HepG2 (cell line): ENCODE results near the gene FRMD5. TPM values are rescaled to one million over a fixed set of nuclear protein-coding genes. Genes with fewer than 3 reads are reported as not detected.

ENCODE experiments used
- ATAC-seq: fragments of 200-7000 bp; cut with Tn5 transposase; 3 replicates; pipeline ENCODE4 v1.9.1; 2020; ENCODE audit warnings: mild to moderate bottlenecking, moderate library complexity
- BruUV-seq: library from RNA; stranded (reverse); fragments of 400-500 nt; replicated peaks from 2 replicates; lab custom pipeline; 2021; lab: Mats Ljungman, UMichigan
- CTCF ChIA-PET: fragments of 300-600 bp; formaldehyde crosslinking; extraction: SDS; loops from one replicate; lab custom pipeline; 2021; ENCODE audit warnings: low total read pairs, inconsistent platforms, low intra/inter-chr PET ratio; lab: Yijun Ruan, JAX
- POLR2A ChIA-PET: fragments of 350-600 bp; sonication (Branson Sonifier 250); formaldehyde crosslinking; loops from one replicate; lab custom pipeline; 2020; ENCODE audit warnings: antibody characterized with exemption, inconsistent platforms; lab: Yijun Ruan, JAX
- DNase-seq: peaks from one replicate; pipeline ENCODE4 v3.0.0-alpha.2; 2015; ENCODE audit warnings: low spot score
- FAIRE-seq: peaks from 3 replicates; lab custom pipeline; 2011; peaks lifted over from hg19 to GRCh38; lab: Jason Lieb, UNC
- H2AFZ ChIP-seq: one replicate; pipeline ENCODE4 v1.6.1; 2011; ENCODE audit warnings: low read length, inconsistent platforms
- H3K27ac ChIP-seq: fragments of 300-600 bp; 3 replicates; pipeline ENCODE4 v1.8.0; 2011; ENCODE audit warnings: mixed run types, mild to moderate bottlenecking, mixed read lengths, low read length, inconsistent platforms; ENCODE audit not compliant: insufficient read depth; ENCODE audit errors: extremely low read length
- H3K27me3 ChIP-seq, 2 experiments: fragments of 200-600 bp in 1 of 2; 2 replicates in 1 of 2; 3 replicates in 1 of 2; pipeline versions ENCODE4 v1.6.0 to v1.8.0; 2011; ENCODE audit warnings: low read length in 2 of 2, mild to moderate bottlenecking in 2 of 2, moderate library complexity in 2 of 2, inconsistent platforms in 1 of 2; ENCODE audit not compliant: insufficient read depth in 2 of 2, control insufficient read depth in 1 of 2
- H3K36me3 ChIP-seq, 2 experiments: fragments of 200-600 bp in 1 of 2; replicated peaks in 1 of 2; 2 replicates in 1 of 2; 3 replicates in 1 of 2; pipeline versions ENCODE4 v1.5.1 to v1.8.0; 2011; ENCODE audit warnings: low read length in 2 of 2, inconsistent platforms in 1 of 2; ENCODE audit not compliant: insufficient read depth in 2 of 2, control insufficient read depth in 1 of 2
- H3K4me1 ChIP-seq: 2 replicates; pipeline ENCODE4 v1.5.1; 2012; ENCODE audit warnings: low read length, inconsistent platforms; ENCODE audit not compliant: insufficient read depth
- H3K4me2 ChIP-seq: 2 replicates; pipeline ENCODE4 v1.6.0; 2011; ENCODE audit warnings: low read depth, low read length, inconsistent platforms
- H3K4me3 ChIP-seq, 3 experiments: fragments of 200-600 bp in 1 of 3; sonication (generic), shearing (Covaris generic) in 1 of 3; replicated peaks in 1 of 3; 2 replicates each; pipeline ENCODE4 v1.5.1; 2011 to 2016; ENCODE audit warnings: low read length in 3 of 3, inconsistent platforms in 2 of 3, low read depth in 2 of 3, mild to moderate bottlenecking in 2 of 3, control low read depth in 1 of 3, mixed read lengths in 1 of 3; ENCODE audit not compliant: insufficient read depth in 1 of 3
- H3K79me2 ChIP-seq: one replicate; pipeline ENCODE4 v1.6.1; 2011; ENCODE audit warnings: low read length, inconsistent platforms; ENCODE audit not compliant: insufficient read depth
- H3K9ac ChIP-seq: 2 replicates; pipeline ENCODE4 v1.6.0; 2011; ENCODE audit warnings: mild to moderate bottlenecking, low read depth, low read length, inconsistent platforms; ENCODE audit not compliant: insufficient read depth
- H3K9me3 ChIP-seq: 2 replicates; pipeline ENCODE4 v1.5.1; 2012; ENCODE audit warnings: mild to moderate bottlenecking, low read length
- H4K20me1 ChIP-seq: 2 replicates; pipeline ENCODE4 v1.6.0; 2011; ENCODE audit warnings: inconsistent platforms, mild to moderate bottlenecking, low read length, moderate library complexity; ENCODE audit not compliant: insufficient read depth
- ATF1 ChIP-seq: IDR thresholded peaks from 2 replicates; pipeline ENCODE4 v1.6.1; 2016; ENCODE audit warnings: mild to moderate bottlenecking, control low read depth
- GATAD1 ChIP-seq: IDR thresholded peaks from 2 replicates; pipeline ENCODE4 v1.6.1; 2016; ENCODE audit warnings: missing genetic modification reagents, missing compliant biosample characterization
- HNF4A ChIP-seq: sonication (generic); formaldehyde crosslinking; IDR thresholded peaks from 2 replicates; pipeline ENCODE4 v1.4.0; 2020; ENCODE audit warnings: missing genetic modification reagents
- SRY ChIP-seq: sonication (generic); formaldehyde crosslinking; IDR thresholded peaks from 2 replicates; pipeline ENCODE4 v1.8.0; 2022; ENCODE audit warnings: mild to moderate bottlenecking, missing genetic modification reagents
- TP53 ChIP-seq: sonication (generic); formaldehyde crosslinking; conservative IDR thresholded peaks from 2 replicates; pipeline ENCODE4 v1.4.0; 2020; ENCODE audit warnings: missing genetic modification reagents
- ZBTB7B ChIP-seq: sonication (generic); formaldehyde crosslinking; IDR thresholded peaks from 2 replicates; pipeline ENCODE4 v1.4.0; 2020; ENCODE audit warnings: missing genetic modification reagents
- ZNF17 ChIP-seq: sonication (generic); formaldehyde crosslinking; IDR thresholded peaks from 2 replicates; pipeline ENCODE4 v1.5.0; 2020; ENCODE audit warnings: mild to moderate bottlenecking, missing genetic modification reagents
- ZNF329 ChIP-seq: sonication (generic); formaldehyde crosslinking; IDR thresholded peaks from 2 replicates; pipeline ENCODE4 v1.9.0; 2021; ENCODE audit warnings: low read depth, mild to moderate bottlenecking, missing genetic modification reagents
- ZNF501 ChIP-seq: sonication (generic); formaldehyde crosslinking; IDR thresholded peaks from 2 replicates; pipeline ENCODE4 v1.5.1; 2020; ENCODE audit warnings: mild to moderate bottlenecking, moderate library complexity, missing genetic modification reagents
- ZNF660 ChIP-seq: sonication (generic); formaldehyde crosslinking; IDR thresholded peaks from 2 replicates; pipeline ENCODE4 v1.5.1; 2020; ENCODE audit warnings: mild to moderate bottlenecking, low read depth, missing genetic modification reagents, borderline replicate concordance
- WGBS: methylation state at CpG from one replicate; pipeline ENCODE4 v1.1.6; 2017; ENCODE audit warnings: low lambda C conversion rate; 5-methylcytosine and 5-hydroxymethylcytosine counted together
- in situ Hi-C: cut with HindIII; loops from 2 replicates; pipeline ENCODE4 v1.10.0; 2017; ENCODE audit warnings: low pct_unique_long_range_greater_than_20kb; ENCODE audit not compliant: extremely low pct_ligation_motif_present
- intact Hi-C: fragments of 100-400 bp; cut with micrococcal nuclease; formaldehyde crosslinking; loops from one replicate; pipeline ENCODE4 v1.10.0; 2022; ENCODE audit not compliant: unreplicated experiment
- polyA plus RNA-seq, 8 experiments: library from polyadenylated mRNA; depleted of rRNA in 3 of 8; stranded (reverse) in 7 of 8; unstranded in 1 of 8; fragments of >200 nt; fragmentation: Illumina TruSeq in 4 of 8; extraction: Trizol in 4 of 8; gene quantifications; 2 replicates each; pipeline versions ENCODE4 v1.2.1 to v1.2.3, GENCODE V29; 2011 to 2016; ENCODE audit warnings: low read depth in 4 of 8, missing spikeins in 1 of 8, mixed read lengths in 1 of 8; ENCODE audit not compliant: insufficient read depth in 1 of 8
- total RNA-seq, 5 experiments: library from RNA; depleted of rRNA; stranded (reverse); fragments of >200 nt; fragmentation: Illumina TruSeq; extraction: Trizol; gene quantifications; 2 replicates each; pipeline ENCODE4 v1.2.3, GENCODE V29; 2016; ENCODE audit warnings: low read depth in 1 of 5
- TF ChIP-seq, protein P1 (sequence below): sonication (generic); formaldehyde crosslinking; IDR thresholded peaks from 2 replicates; pipeline ENCODE4 v1.4.0; 2020; ENCODE audit warnings: mild to moderate bottlenecking, low read depth, missing genetic modification reagents
- TF ChIP-seq, protein P2 (sequence below): sonication (generic); formaldehyde crosslinking; IDR thresholded peaks from 2 replicates; pipeline ENCODE4 v1.4.0; 2020; ENCODE audit warnings: missing genetic modification reagents
- TF ChIP-seq, protein P3 (sequence below): sonication (generic); formaldehyde crosslinking; conservative IDR thresholded peaks from 2 replicates; pipeline ENCODE4 v1.8.0; 2022; ENCODE audit warnings: missing genetic modification reagents
- TF ChIP-seq, protein P4 (sequence below): fragments of 450-650 bp; IDR thresholded peaks from 2 replicates; pipeline ENCODE4 v1.6.1; 2017
- TF ChIP-seq, protein P5 (sequence below): sonication (generic); formaldehyde crosslinking; IDR thresholded peaks from 2 replicates; pipeline ENCODE4 v1.4.0; 2020; ENCODE audit warnings: missing genetic modification reagents

FRMD5 gene
- total and polyA plus RNA-seq, 2 of the 13 experiments (the other 11 are each of a cell fraction or from before 2014, with no cell fraction given), result 0.93 to 1.5 TPM

DNA sequence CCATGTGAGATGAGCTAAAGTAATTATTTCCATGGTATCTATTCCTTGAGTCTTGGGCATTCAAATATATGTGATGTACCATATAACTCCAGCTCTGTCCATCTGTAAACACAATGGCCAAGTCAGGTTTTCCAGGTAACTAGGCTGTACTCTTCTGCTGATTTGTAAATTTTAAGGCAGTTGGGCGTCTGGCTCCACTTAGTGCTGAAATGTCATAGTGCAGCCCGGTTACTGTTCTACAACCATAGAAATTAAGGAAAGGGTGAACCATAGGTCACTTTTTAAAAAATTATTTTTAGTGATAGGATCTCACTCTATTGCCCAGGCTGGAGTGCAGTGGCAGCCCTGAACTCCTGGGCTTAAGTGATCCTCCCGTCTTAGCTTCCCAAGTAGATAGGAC, 48.8 kb upstream of the FRMD5 start:
- no peak for DNase-seq
- BruUV-seq, result no TSS peak
- no peak for FAIRE-seq
- Histone ChIP-seq H3K4me2 (no peak overlapping the region), H3K27ac (no peak overlapping the region), H4K20me1 (no peaks in the 10 kb centered on the region), H3K79me2 (no peaks in the 10 kb centered on the region), H2AFZ (no peak overlapping the region), H3K4me1 (no peaks in the 10 kb centered on the region), H3K36me3 (no peaks in the 10 kb centered on the region), H3K27me3 (no peaks in the 10 kb centered on the region), H3K9me3 (no peaks in the 10 kb centered on the region), H3K4me3 (no peak overlapping the region), H3K9ac (no peak overlapping the region)
- no peak for ATAC-seq
- intact Hi-C loops, result no loop called here
- CTCF ChIA-PET, result no interaction called here
- POLR2A ChIA-PET, result no interaction called here
- in situ Hi-C loops, result no loop called here
- 28% methylated on average over 3 of the region's 3 CpGs for WGBS
- TF ChIP-seq ZNF17 (no peak), SRY (CRISPR knock-in tag) (no peak), TP53 (CRISPR knock-in tag) (no peak), GATAD1 (CRISPR knock-in tag) (no peak), ZNF660 (CRISPR knock-in tag) (no peak), ATF1 (CRISPR knock-in tag) (no peak), ZBTB7B (CRISPR knock-in tag) (no peak), ZNF501 (no peak), ZNF329 (no peak), HNF4A (no peak)
- TF ChIP-seq, protein P1, sequence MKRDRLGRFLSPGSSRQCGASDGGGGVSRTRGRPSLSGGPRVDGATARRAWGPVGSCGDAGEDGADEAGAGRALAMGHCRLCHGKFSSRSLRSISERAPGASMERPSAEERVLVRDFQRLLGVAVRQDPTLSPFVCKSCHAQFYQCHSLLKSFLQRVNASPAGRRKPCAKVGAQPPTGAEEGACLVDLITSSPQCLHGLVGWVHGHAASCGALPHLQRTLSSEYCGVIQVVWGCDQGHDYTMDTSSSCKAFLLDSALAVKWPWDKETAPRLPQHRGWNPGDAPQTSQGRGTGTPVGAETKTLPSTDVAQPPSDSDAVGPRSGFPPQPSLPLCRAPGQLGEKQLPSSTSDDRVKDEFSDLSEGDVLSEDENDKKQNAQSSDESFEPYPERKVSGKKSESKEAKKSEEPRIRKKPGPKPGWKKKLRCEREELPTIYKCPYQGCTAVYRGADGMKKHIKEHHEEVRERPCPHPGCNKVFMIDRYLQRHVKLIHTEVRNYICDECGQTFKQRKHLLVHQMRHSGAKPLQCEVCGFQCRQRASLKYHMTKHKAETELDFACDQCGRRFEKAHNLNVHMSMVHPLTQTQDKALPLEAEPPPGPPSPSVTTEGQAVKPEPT (CRISPR knock-in tag), result no peak
- TF ChIP-seq, protein P2, sequence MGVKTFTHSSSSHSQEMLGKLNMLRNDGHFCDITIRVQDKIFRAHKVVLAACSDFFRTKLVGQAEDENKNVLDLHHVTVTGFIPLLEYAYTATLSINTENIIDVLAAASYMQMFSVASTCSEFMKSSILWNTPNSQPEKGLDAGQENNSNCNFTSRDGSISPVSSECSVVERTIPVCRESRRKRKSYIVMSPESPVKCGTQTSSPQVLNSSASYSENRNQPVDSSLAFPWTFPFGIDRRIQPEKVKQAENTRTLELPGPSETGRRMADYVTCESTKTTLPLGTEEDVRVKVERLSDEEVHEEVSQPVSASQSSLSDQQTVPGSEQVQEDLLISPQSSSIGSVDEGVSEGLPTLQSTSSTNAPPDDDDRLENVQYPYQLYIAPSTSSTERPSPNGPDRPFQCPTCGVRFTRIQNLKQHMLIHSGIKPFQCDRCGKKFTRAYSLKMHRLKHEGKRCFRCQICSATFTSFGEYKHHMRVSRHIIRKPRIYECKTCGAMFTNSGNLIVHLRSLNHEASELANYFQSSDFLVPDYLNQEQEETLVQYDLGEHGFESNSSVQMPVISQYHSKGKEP (CRISPR knock-in tag), result no peak
- TF ChIP-seq, protein P3, sequence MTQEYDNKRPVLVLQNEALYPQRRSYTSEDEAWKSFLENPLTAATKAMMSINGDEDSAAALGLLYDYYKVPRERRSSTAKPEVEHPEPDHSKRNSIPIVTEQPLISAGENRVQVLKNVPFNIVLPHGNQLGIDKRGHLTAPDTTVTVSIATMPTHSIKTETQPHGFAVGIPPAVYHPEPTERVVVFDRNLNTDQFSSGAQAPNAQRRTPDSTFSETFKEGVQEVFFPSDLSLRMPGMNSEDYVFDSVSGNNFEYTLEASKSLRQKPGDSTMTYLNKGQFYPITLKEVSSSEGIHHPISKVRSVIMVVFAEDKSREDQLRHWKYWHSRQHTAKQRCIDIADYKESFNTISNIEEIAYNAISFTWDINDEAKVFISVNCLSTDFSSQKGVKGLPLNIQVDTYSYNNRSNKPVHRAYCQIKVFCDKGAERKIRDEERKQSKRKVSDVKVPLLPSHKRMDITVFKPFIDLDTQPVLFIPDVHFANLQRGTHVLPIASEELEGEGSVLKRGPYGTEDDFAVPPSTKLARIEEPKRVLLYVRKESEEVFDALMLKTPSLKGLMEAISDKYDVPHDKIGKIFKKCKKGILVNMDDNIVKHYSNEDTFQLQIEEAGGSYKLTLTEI (CRISPR knock-in tag), result no peak
- TF ChIP-seq, protein P4, sequence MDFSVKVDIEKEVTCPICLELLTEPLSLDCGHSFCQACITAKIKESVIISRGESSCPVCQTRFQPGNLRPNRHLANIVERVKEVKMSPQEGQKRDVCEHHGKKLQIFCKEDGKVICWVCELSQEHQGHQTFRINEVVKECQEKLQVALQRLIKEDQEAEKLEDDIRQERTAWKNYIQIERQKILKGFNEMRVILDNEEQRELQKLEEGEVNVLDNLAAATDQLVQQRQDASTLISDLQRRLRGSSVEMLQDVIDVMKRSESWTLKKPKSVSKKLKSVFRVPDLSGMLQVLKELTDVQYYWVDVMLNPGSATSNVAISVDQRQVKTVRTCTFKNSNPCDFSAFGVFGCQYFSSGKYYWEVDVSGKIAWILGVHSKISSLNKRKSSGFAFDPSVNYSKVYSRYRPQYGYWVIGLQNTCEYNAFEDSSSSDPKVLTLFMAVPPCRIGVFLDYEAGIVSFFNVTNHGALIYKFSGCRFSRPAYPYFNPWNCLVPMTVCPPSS, result no peak
- TF ChIP-seq, protein P5, sequence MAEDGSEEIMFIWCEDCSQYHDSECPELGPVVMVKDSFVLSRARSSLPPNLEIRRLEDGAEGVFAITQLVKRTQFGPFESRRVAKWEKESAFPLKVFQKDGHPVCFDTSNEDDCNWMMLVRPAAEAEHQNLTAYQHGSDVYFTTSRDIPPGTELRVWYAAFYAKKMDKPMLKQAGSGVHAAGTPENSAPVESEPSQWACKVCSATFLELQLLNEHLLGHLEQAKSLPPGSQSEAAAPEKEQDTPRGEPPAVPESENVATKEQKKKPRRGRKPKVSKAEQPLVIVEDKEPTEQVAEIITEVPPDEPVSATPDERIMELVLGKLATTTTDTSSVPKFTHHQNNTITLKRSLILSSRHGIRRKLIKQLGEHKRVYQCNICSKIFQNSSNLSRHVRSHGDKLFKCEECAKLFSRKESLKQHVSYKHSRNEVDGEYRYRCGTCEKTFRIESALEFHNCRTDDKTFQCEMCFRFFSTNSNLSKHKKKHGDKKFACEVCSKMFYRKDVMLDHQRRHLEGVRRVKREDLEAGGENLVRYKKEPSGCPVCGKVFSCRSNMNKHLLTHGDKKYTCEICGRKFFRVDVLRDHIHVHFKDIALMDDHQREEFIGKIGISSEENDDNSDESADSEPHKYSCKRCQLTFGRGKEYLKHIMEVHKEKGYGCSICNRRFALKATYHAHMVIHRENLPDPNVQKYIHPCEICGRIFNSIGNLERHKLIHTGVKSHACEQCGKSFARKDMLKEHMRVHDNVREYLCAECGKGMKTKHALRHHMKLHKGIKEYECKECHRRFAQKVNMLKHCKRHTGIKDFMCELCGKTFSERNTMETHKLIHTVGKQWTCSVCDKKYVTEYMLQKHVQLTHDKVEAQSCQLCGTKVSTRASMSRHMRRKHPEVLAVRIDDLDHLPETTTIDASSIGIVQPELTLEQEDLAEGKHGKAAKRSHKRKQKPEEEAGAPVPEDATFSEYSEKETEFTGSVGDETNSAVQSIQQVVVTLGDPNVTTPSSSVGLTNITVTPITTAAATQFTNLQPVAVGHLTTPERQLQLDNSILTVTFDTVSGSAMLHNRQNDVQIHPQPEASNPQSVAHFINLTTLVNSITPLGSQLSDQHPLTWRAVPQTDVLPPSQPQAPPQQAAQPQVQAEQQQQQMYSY (CRISPR knock-in tag), result no peak
